NB4 (cell line): ENCODE results near the gene GPX7.
A peak's percentile ranks its signal among the peaks of the same experiment; 100 is the strongest.

Experiments used
- DNase-seq: peaks from one replicate; pipeline ENCODE4 v3.0.0; 2010; ENCODE audit warnings: low read depth
- H3K4me3 ChIP-seq: one replicate; pipeline ENCODE4 v1.5.1; 2011; ENCODE audit warnings: mild to moderate bottlenecking, low read depth, low read length, moderate library complexity
- CTCF ChIP-seq: IDR thresholded peaks from one replicate; pipeline ENCODE4 v1.5.1; 2012; ENCODE audit warnings: low read depth, low read length
- MAX ChIP-seq: IDR thresholded peaks from 2 replicates; pipeline ENCODE4 v1.6.1; 2011; ENCODE audit warnings: low read depth, low read length
- MYC ChIP-seq: IDR thresholded peaks from 2 replicates; pipeline ENCODE4 v1.6.1; 2011; ENCODE audit warnings: low read depth, low read length
- POLR2A ChIP-seq: IDR thresholded peaks from 2 replicates; pipeline ENCODE4 v1.6.1; 2011; ENCODE audit warnings: mild to moderate bottlenecking; ENCODE audit not compliant: insufficient read length; ENCODE audit errors: extremely low read depth

Gene GPX7

GRCh38 chr1:52599236-52599635 lies 2.9 kb upstream of the GPX7 start:
- DNase-seq = no peak
- H3K4me3 ChIP-seq = no peak overlapping the region
- TF ChIP-seq MAX = no peak
- no peak for TF ChIP-seq MYC
- no peak for TF ChIP-seq POLR2A
- TF ChIP-seq CTCF = no peak

- DNase-seq = no peak
- no peak for TF ChIP-seq POLR2A
- no peak for TF ChIP-seq CTCF
- no peak for TF ChIP-seq MYC
- no peak for TF ChIP-seq MAX
- H3K4me3 ChIP-seq = no peak overlapping the region
Measured at GRCh38 chr1:52600533-52601179, 1.5 kb upstream of the GPX7 start.

- no peak for DNase-seq
Measured at GRCh38 chr1:52601519-52601918, 652 bp upstream of the GPX7 start.

GRCh38 chr1:52602856-52603600 lies 857 bp downstream of the GPX7 start:
- TF ChIP-seq POLR2A (no peak), CTCF (no peak), MYC (no peak), MAX (no peak)
- no peak for DNase-seq
- H3K4me3 ChIP-seq = peak overlapping the region; percentile 55

More at GRCh38 chr1:52601519-52601918, 652 bp upstream of the GPX7 start:
- H3K4me3 ChIP-seq = no peak overlapping the region
- TF ChIP-seq CTCF (no peak), MYC (no peak), MAX (no peak), POLR2A (no peak)

- peak overlapping the region; percentile 0 for H3K4me3 ChIP-seq
- no peak for DNase-seq
- no peak for TF ChIP-seq POLR2A
Measured at GRCh38 chr1:52603630-52604029, 1.5 kb downstream of the GPX7 start.

GRCh38 chr1:52604063-52604770 lies 2.0 kb downstream of the GPX7 start:
- H3K4me3 ChIP-seq = peak overlapping the region; percentile 0

More at GRCh38 chr1:52604063-52604770, 2.0 kb downstream of the GPX7 start:
- TF ChIP-seq MAX (no peak), MYC (no peak), CTCF (no peak), POLR2A (no peak)
- no peak for DNase-seq
